HG03432 (cell line): ENCODE measurements around the gene SCD.
"Not testable (repeated sequence)": the region's sequence is repeated elsewhere in the genome, so short reads cannot be mapped to it uniquely, and the experiment has no call there.

Source experiments
- ATAC-seq: cut with Tn5 transposase; IDR thresholded peaks from one replicate; pipeline ENCODE4 v1.9.1; 2021; ENCODE audit warnings: mild to moderate bottlenecking, moderate library complexity; ENCODE audit not compliant: unreplicated experiment

The SCD gene

GRCh38 chr10:100346765-100347567 lies at the start of gene SCD:
SCD (plus strand) TSS chr10:100347233; CDS start chr10:100347505, 272 bp downstream.
- peak; percentile 92 for ATAC-seq

GRCh38 chr10:100297242-100297641 lies 49.8 kb upstream of the SCD start:
- ATAC-seq = no peak

GRCh38 chr10:100301123-100301522 lies 45.9 kb upstream of the SCD start:
- not testable (repeated sequence) for ATAC-seq

DNA sequence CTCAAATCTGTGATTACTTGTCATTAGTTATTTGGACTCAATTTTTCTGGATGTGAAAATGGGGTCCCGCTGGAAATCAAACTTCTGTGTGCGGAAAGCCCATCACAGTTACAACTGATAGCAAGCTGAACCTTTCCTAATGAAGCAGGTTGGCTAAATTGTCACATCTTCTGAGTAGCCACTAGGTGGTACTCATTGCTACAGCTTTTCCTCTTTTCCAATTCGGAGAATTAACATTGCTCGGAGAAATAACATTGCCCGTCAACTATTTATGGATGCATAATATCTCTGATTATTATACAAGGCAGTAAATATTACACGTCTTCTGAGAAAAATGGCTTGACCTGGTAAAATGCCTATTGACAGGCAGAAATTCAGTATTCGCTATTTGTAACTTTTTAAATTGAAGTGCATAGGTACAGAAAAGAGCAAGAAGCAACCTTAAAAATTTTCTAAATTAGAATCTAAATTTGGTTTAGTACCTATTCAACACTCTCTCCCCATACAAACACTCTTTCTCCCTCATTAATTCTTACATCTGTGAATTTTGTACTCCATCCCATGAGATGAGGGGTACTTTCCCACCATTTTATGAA lies 43.2 kb upstream of the SCD start:
- ATAC-seq = no peak

DNA sequence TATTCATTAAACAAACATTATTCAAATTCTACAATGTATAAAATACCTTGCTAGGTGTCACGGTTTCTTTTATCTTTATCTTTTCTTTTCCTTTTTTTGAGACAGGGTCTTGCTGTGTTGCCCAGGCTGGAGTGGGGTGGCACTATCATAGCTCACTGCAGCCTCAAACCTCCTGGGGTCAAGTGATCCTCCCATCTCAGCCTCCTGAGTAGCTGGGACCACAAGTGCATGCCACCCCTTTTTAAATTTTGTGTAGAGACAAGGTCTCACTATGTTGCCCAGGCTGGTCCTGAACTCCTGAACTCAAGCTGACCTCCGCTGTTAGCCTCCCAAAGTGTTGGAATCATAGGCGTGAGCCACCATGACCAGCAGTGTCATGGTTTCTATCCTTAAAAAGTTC lies 42.6 kb upstream of the SCD start:
- ATAC-seq = no peak

- ATAC-seq = no peak
Measured at GRCh38 chr10:100306861-100307260, 40.2 kb upstream of the SCD start.

- ATAC-seq = no peak
Measured at GRCh38 chr10:100307684-100308083, 39.3 kb upstream of the SCD start.

DNA sequence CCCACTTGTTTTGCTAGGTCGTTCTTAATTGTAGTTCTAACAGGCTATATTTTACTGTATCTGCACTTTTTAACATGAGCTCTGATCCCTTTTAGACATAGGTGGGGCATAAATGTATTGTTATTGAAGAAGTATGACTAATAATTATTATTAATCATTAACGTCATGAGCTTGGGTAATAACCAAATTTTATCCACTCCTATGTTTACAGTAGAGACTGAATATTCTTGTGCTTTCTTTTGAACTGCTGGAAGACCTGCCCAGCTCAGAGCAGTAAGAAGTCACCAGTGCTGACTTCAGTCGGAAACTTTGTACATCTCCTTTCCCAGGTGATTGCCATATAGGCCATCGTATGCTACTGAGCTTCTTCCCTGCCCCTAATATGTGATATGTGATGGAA lies 35.7 kb upstream of the SCD start:
- no peak for ATAC-seq

GRCh38 chr10:100315615-100316014 lies 31.4 kb upstream of the SCD start:
- no peak for ATAC-seq

GRCh38 chr10:100318207-100318606 lies 28.8 kb upstream of the SCD start:
- no peak for ATAC-seq

DNA sequence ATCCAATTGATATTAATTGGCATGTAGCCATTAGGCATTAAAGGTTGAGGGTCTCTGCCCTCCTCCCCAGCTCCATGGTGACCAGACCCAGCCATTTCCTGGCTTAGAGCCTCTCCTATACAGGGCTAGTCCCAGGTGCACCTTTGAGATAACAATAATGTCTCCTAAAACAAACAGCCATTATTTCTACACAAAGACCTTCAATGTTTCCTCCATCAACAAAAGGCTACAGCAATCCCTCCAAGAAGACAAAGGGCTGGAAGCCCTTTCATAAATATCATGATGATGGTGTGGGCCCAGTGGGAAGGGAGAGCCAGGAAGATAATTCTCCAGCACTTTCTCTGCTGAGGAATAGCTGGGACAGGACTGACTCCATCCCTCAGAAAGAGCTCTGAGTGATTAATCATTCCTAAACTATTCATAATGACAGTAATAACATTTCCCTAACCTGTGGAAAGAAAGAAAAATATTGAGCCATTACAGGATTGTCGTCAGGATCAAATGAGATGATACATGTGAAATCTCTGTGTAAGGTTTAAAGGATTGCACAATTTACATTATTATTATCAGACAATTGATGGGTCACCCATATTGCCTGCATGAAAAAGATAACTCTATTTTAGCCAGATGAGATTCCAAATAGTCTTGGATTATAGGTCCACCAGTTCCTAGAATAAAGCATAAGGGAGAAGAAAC lies 27.2 kb upstream of the SCD start:
- no peak for ATAC-seq

GRCh38 chr10:100325158-100325557 lies 21.9 kb upstream of the SCD start:
- ATAC-seq = no peak

- ATAC-seq = peak; percentile 96
Measured at GRCh38 chr10:100327007-100327717, 19.9 kb upstream of the SCD start.

DNA sequence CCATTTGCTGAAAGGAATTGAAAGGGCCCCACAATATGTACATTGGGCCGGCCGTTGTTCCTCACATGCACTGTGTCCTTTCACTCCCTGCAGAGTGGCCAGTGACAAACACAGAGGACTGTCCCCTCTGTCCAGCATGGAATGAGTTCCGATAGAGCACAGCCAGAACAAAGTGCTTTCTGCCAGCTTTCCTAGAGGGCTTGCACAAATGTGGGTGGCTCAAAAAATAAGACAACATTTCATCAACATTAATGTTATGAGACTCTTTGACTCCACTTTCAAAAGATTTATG lies 19.4 kb upstream of the SCD start:
- ATAC-seq = no peak

GRCh38 chr10:100328198-100328597 lies 18.8 kb upstream of the SCD start:
- no peak for ATAC-seq

- no peak for ATAC-seq
Measured at GRCh38 chr10:100330079-100330478, 17.0 kb upstream of the SCD start, which contains the start of gene PKD2L1. PKD2L1 (minus strand) TSS chr10:100330228; CDS start chr10:100330103, 125 bp downstream.

- no peak for ATAC-seq
Measured at GRCh38 chr10:100333106-100333505, 13.9 kb upstream of the SCD start.

DNA sequence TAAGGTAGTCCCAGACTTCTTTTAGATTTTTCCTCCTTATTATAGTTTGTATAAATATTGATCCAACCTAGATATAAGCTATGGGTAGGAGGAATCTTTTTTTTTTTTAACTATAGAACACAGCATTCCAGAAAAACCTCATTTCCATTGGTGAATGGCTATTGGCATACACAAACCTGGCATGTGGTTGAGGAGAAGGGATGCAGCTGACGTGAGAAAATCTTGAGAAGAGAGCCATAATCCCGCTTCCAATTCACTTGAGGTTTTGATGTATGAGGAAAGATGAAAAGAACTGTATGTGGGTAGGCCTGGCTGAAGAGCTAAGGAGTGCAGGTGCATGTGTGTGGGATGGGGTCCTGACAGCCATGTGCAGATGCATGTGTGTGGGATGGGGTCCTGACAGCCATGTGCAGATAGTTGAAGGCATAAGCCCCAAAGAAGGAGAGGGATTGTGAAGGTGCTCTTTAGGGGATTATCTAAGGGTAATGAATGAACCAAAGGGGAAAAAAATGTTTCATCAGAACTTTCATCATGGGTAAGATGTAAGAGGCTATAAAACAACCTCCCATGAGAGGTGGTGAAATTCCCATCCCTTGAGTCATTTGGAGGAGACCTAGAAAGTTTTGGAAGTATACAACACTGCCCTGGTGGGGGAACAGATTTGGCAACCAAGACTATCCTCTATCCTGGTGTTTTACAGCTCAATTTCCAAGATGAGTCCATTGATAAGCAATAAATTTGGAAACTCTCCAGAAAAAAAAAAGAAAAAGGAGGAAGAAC lies 13.2 kb upstream of the SCD start:
- no peak for ATAC-seq

DNA sequence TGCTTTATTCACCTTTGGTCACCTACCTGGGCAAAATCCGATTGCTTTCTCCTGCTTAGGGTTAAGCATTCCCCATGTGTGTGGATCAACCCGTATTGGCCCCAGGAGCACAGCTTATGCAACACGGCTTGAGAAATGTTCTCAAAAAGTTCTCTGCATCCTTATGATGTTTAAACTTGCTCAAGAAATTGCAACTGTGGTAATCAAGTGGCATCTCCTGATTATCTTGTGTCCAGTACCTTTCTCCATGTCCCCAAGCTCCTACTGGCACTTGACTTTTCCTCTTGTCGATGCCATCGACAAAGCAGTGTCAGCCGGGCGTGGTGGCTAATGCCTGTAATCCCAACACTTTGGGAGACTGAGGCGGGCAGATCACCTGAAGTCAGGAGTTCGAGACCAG lies 12.3 kb upstream of the SCD start:
- ATAC-seq = no peak

DNA sequence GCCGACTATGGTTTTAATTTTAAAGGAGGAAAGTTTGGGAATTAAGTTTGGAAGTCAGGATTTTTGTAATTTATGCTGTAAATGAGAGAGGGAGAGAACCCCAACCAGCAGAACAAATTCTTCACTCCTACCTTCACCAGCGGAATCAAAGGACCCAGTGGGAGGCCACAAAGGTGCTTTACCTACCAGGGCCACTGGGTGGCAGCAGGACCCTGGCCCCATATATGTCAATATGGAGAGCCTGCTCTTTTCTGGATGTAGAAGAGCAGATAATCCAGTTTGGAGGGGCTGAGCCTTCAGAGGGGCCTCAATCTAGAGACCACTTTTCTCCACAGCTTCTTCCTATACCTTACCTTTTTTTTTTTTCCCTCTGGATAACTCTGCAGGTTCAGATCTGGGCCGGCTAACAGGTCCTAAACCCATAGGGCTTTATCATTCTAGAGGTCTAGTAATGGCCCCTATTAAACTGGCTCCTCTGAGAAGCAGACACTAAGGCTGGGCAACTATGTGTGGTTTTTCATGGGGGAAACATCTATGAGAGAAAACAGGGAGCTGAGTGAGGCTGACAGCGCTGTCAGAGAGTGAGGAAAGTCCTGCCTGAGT lies 8.5 kb upstream of the SCD start:
- ATAC-seq = no peak
